Putamen (tissue), 1 donor: ENCODE measurements around the gene BCO2.

Experiments
- DNase-seq: peaks from one replicate; pipeline ENCODE4 v3.0.0-alpha.2; 2016; ENCODE audit warnings: low spot score

Gene BCO2

DNA sequence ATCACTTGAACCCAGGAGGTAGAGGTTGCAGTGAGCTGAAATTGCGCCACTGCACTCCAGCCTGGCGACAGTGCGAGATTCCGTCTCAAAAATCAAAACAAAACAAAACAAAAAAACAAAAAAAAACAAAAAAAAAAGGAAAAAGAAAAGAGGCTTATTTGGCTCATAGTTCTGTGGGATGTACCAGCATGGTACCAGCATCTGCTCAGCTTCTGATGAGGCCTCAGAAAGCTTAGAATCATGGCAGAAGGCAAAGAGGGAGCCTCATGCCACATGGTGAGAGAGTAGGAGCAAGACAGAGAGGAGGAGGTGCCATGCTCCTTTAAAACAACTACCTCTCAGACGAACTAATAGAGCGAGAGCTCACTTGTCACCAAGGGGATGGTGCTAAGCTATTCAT is 40.3 kb downstream of the BCO2 start:
- no peak for DNase-seq

DNA sequence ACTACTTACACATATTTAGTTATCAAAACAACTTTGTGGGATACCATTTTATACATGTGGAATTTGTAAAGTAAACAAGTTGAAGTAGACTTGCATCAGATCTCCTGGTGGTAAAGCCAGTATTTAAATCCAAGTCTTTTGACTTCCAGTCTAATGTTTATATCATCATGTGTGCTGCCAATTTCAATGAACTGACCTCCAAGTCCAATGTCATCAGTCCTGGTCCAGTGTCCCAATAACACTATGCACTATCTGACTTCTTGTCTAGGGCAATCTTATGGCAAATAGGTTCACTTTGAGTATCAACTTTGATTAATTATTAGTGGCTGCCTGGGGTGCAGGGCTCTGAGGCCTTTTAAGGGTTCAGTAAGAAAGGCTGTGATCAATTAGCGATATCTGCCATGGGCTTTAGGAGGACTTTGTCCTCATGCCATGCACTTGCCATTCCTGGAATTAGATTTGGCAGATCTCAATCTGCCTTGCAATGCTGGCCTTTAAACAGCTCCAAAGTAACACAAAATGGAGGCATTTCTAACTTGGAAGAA is 41.3 kb downstream of the BCO2 start:
- DNase-seq, result no peak

DNA sequence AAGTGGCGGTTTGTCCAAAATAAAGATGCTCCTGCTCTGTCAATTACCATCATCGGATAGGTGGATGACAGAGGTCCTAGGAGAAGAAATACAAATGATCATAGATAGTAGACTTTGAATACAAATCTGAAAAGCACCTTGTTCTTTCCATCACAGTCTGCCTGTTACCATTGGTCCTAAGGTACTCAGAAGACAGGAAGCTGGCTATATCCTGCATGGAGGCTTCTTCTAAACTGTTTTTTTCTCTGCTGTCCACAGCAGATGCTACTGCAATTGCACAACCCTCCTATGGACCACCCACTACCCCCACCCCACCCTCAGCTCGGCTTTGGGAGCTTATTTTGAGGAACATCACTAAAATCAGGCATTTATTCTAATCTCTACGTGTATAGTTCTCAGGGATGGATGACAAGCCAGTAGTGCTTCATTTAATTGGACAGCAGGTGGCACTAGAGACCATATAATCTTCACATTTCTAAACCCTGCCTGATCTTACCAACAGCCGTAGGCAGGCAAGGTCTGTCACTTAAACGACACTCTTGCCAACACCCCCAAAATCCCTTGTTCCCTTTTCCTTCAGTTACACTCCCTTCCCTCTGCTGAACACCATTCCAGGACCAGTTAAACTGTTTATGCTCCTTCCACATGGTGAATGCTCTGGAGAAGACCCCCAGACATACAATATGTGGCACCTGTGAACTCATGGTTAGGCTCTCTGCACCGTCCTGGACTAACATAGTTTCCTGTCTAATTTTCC is 44.3 kb downstream of the BCO2 start:
- peak; percentile 81 for DNase-seq

DNA sequence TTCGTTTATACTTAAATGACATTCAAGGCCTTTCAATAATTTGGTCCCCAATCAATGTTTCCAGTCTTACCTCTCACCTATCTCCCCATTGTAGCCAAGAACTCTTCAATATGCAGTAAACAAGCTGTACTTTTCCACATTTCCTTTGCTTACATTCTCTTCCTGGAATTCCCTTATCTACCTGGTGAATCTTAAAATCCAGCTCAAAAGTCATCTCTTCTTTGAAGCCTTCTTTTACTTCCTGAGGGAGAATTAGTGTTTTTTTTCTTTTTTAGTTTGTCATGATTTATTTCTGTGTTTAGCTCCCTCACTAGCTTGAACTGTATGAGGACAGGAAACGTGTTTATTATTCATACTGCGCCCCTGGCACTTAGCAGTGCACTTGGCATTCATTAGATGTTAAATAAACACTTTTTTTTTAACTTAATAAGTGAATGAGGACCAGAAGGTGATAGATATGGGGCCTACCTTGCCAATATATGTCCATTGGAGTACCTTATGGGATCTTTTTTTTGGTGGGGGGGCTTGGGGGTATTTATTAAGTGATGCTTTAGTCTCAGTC is 46.0 kb downstream of the BCO2 start:
- no peak for DNase-seq

- no peak for DNase-seq
Observed at GRCh38 chr11:112222303-112222702, 47.0 kb downstream of the BCO2 start.

GRCh38 chr11:112223121-112223520 is 47.8 kb downstream of the BCO2 start:
- no peak for DNase-seq

- no peak for DNase-seq
Observed at GRCh38 chr11:112223754-112224532, 48.6 kb downstream of the BCO2 start.

- no peak for DNase-seq
Observed at GRCh38 chr11:112225753-112226061, 50.4 kb downstream of the BCO2 start.

GRCh38 chr11:112226062-112226830 is 50.9 kb downstream of the BCO2 start, which contains the start of gene PTS:
TSS of gene PTS (plus strand) at chr11:112226428. CDS start at chr11:112226444, 16 bp downstream.
- DNase-seq, result peak; percentile 91

DNA sequence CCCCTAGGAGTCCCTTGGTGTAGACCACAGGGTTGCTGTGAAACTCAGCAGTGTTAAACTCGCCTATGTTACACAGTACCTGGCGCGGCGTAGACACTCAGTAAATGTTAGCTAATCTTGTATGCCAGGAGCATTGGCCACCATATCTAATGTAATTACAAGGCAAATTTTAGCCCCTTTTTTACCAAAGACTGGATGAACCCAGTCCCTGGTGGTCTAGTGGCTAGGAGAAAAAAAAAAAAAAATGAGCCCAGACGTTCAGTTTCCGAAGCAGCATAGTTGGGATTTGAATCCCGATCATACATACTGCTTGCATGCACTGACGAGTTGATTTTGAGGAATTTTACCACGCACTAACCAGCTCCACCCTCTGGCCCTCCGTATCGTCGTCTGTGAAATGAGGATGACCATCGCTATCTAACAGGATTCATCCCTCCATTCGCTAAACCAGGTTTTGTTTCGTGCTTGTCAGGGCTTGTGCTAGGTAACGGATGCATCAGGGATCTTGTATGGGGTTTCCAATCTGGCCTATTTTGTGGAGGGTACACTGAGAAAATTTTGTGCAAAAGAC is 51.6 kb downstream of the BCO2 start:
- no peak for DNase-seq

GRCh38 chr11:112227471-112227870 is 52.2 kb downstream of the BCO2 start:
- no peak for DNase-seq

DNA sequence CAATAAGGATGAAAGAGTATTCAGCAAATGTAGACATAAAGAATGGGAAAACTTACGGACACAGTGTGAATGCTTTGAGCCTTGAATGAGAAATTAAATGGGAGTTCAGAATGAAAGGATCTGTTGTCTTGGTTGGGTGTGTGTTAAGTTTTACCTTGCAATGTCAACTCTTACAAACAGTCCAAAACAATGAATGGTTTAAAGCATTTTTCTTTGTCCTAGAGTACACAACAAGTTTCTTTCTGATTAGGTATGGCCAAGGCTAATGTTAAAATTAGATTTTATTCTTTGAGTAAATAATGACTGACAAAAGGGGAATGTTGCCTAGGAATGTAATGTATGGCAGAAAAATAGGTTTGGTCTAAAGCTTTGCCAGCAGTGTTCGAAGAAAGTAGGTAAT is 53.4 kb downstream of the BCO2 start:
- no peak for DNase-seq

DNA sequence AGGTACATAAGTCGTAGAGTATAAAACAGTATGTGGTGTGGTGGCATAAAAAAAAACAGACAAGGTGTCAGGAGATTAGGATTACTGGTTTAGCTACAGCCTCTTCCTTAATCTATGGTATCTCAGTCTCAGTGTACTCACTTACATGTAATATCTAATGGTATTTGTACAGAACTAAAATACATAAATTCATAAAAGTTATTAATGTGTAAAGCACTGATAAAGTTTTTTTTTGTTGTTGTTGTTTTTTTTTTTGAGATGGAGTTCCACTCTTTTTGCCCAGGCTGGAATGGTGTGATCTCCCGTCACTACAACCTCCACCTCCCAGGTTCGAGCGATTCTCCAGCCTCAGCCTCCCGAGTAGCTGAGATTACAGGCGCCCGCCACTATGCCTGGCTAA is 53.8 kb downstream of the BCO2 start:
- no peak for DNase-seq

GRCh38 chr11:112229746-112230433 is 54.6 kb downstream of the BCO2 start:
- DNase-seq, result no peak

- DNase-seq, result no peak
Observed at GRCh38 chr11:112231952-112232351, 56.6 kb downstream of the BCO2 start.

- no peak for DNase-seq
Observed at GRCh38 chr11:112235750-112236390, 60.6 kb downstream of the BCO2 start.

DNA sequence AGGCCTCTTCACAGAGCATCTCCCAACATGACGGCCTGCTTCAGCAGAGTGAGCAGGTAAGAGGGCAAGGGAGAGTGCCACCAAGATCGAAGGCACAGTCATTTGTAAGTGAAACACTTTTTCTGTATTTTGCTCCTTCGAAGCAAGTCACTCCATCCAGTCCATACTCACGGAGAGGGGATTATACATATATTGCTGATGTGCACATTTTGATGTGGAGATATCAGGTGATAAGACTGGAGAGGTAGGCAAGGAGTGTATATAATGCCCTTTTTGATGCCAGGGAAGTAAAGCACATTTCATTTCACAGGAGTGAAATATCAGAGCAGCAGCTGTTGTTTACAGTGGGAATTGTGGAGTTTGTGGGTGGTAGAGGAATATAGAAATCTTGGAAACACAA is 62.1 kb downstream of the BCO2 start:
- no peak for DNase-seq

DNA sequence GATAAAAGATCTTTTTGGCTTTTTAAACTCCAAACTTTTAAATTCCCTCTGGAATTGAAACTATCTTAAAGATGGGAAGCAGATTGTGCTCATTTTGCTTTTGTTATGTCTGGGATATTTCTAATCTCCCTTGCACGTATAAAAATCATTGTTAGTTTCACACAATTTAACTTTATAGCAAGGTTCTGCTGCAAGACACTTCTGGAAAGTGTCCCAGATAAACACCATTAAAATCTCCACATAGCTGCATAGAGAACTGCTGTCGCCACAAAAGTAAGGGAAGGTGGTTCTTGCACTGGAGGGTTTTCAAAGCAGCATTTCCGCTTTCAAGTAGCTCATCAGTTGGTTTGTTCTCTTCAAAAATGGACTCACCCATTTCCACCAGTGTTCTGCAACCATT is 62.7 kb downstream of the BCO2 start:
- no peak for DNase-seq

DNA sequence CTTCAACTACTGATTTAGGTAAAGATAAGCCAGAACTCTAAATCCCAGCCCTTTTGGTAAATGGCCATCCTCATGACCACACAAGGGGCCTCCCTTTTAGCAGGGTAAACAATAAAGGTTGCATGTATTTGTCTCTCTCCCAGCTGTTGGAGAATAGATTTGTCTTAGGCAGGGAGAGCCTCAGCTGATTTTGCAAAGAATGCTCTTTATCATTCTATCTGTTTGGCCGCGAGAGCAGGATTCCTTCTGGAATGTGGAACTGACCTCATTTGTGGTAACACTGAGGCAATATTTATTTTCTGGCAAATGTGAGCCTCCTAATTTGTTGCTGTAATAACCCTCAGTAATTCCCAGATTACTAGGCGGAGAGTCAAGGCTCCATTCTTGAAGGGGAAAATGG is 66.2 kb downstream of the BCO2 start:
- no peak for DNase-seq

DNA sequence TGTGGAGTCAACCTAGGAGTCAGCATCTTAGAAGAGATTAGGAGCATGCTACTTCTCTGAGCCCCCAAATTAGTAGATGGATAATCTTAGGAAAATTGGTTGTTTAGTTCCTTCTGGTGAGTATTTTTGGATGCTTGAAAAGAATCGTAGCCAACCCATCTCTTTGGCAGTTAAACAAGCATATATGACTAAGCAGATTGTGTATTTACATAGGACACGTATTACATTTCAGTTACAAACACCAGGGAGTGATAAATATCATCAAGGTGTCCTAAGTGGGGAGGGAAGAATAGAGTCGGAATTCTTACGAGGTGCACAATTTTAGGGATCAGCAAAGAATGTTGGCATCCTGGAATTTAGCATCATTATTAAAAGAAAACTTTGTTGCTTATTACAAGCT is 71.9 kb downstream of the BCO2 start:
- no peak for DNase-seq

- no peak for DNase-seq
Observed at GRCh38 chr11:112248201-112248600, 72.9 kb downstream of the BCO2 start.
